ENCODE data around the gene SSR4.

The SSR4 gene

DNA sequence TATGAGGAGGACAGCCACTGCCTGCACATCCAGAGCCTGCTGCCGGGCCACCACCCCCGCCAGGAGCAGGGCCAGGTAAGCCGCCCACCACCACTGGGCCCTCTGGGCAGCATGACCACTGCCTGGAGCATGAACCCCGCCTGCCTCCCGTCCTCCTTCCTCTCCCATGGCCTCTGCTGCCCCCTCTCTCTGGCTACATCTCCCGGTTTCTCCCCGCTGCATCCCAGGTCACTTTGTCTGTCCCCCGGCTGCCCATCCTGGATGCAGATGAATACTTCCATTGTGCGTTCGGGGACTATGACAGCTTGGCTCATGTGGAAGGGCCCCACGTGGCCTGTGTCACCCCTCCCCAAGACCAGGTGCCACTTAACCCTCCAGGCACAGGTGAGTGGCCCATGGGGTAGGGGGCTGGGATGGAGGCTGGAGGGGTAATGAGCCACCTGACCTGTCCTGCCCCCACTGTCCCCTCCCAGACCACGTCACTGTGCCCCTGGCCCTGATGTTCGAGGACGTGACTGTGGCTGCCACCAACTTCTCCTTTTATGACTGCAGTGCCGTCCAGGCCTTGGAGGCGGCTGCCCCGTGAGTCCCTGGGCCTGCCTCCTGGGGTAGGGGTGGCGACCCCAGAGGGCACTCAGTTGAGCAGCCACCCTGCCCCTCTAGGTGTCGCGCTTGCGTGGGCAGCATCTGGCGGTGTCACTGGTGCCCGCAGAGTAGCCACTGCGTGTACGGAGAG, 24.4 kb upstream of the SSR4 start:
- no peak for DNase-seq (ENCODE audit: low read depth)

DNA sequence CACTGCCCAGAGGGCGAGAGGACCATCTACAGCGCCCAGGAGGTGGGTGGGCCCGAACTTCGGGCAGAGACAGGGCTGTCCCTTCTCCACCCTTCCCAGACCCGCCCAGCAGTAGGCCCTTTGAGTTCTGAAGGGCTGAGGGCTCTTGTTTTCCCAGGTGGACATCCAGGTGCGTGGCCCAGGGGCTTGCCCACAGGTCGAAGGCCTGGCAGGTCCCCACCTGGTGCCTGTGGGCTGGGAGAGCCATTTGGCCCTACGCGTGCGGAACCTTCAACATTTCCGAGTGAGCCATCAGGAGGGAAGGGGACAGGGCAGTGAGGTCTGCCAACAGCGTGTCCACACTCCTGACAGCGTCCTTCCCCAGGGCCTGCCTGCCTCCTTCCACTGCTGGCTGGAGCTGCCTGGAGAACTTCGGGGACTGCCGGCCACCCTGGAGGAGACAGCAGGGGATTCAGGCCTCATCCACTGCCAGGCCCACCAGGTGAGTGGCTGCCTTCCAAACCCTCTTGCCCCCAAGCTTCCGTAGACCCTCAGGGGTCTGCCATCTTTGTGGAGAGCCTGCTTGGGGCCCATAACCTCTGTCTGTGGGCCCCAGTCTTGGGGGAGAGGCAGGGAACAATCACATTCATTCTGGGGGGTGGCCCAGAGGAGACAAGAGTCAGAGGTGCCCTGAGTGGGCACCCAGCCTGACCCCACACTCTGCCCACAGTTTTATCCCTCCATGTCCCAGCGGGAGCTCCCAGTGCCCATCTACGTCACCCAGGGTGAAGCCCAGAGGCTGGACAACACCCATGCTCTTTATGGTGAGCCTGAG, 23.7 kb upstream of the SSR4 start:
- DNase-seq (ENCODE audit: low read depth), result no peak

DNA sequence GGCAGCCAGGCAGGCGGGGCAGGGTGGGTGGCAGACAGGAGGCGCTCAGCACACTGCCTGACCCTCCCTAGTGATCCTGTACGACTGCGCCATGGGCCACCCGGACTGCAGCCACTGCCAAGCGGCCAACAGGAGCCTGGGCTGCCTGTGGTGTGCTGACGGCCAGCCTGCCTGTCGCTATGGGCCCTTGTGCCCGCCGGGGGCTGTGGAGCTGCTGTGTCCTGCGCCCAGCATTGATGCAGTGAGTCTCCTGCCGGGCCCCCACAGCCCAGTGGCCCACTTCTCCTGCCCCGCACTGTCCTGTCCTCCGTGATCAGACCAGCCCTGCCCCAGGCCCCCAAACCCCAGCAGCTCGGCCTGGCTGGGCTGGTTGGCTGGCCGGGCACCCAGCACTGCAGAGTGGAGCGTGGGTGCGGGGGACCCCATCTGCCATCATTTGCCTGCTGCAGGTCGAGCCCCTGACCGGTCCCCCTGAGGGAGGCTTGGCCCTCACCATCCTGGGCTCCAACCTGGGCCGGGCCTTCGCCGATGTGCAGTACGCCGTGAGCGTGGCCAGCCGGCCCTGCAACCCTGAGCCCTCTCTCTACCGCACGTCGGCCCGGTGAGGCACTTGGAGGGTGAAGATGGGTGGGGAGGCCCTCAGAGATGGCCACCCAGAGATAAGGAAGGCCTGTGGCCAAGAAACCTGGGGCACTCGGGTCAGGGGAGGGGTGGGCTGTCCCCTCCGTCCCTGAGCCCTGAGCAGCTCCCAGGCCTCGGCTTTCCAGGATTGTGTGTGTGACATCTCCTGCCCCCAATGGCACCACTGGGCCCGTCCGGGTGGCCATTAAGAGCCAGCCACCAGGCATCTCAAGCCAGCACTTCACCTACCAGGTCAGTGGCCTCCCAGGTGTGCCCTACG, 22.8 kb upstream of the SSR4 start:
- DNase-seq (ENCODE audit: low read depth), result no peak

DNA sequence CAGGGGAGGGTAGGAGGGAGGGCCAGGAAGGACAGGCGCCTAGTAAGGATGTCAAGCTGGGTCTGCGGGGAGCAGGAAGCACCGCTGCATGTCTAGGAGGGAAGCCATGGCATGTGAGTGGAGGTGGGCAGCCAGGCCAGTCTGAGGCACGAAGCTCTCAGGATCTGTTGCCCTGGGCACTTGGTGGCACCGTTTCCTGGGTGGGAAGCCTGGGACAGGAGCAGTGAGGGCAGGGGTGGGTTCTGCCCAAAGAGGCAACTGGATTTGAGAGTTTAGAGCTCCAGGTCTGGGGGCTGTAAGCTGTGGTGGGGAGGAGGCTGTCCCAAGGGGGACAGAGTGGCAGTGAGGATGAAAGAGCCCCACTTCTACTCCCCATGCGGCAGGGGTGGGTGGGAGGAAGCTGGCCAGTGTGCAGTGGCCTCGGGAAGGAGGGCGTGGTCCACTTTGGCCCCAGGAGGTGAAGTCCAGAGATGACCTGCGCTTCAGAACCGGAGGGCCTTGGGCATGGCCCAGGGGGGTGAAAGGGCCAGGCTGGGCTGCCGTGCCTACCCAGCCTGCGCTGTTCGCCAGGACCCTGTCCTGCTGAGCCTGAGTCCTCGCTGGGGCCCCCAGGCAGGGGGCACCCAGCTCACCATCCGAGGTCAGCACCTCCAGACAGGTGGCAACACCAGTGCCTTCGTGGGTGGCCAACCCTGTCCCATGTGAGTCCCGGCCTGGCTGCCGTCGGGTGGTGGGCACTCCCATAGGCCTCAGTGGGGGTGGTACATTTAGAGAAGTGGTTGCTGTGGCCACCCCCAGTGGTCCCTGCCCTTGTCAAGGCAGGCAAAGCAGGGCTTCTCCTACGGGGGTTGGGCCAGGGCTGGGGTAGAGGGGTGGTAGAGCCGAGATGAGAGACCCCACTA, 21.9 kb upstream of the SSR4 start:
- DNase-seq (ENCODE audit: low read depth), result no peak

- DNase-seq (ENCODE audit: low read depth), result no peak
These were observed 21.3 kb upstream of the SSR4 start for GRCh38 chrX:153773218-153773611.

DNA sequence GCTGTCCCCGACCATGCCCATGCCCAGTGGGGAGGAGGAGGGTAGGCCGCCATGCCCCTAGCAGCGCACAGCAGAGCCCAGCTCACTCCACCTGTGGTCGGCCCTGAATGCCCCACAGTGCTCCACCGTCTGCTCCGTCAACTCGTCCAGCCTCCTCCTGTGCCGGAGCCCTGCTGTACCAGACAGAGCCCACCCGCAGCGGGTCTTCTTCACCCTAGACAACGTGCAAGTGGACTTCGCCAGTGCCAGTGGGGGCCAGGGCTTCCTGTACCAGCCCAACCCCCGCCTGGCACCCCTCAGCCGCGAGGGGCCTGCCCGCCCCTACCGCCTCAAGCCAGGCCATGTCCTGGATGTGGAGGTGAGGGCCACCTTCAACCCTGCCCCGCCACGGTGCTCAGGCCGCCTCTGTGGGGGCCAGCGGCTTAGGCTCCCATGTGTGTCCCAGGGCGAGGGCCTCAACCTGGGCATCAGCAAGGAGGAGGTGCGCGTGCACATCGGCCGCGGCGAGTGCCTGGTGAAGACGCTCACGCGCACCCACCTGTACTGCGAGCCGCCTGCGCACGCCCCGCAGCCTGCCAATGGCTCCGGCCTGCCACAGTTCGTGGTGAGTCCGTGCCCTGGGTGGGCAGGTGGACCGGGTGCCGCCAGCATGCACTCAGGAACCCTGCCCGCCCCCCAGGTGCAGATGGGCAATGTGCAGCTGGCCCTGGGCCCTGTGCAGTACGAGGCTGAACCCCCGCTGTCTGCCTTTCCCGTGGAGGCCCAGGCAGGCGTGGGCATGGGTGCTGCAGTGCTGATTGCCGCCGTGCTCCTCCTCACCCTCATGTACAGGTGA, 20.5 kb upstream of the SSR4 start:
- DNase-seq (ENCODE audit: low read depth), result no peak

- no peak for DNase-seq (ENCODE audit: low read depth)
These were observed 19.7 kb upstream of the SSR4 start for GRCh38 chrX:153774576-153775292.

- DNase-seq (ENCODE audit: low read depth), result no peak
These were observed 19.0 kb upstream of the SSR4 start for GRCh38 chrX:153775293-153776119.

DNA sequence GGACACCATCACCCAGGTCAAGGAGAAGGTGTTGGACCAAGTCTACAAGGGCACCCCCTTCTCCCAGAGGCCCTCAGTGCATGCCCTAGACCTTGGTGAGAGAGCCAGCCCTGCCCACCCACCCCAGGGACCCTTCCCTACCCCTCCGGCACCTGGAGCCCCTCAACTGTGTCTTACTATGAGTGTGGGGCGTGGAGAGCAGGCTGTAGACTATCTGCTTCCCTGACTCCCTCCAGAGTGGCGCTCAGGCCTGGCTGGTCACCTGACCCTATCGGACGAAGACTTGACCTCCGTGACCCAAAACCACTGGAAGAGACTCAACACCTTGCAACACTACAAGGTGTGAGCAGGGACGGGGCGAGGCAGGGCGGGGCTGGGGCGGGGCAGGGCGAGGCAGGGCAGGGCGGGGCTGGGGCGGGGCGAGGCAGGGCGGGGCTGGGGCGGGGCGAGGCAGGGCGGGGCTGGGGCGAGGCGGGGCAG, 18.3 kb upstream of the SSR4 start:
- DNase-seq (ENCODE audit: low read depth), result no peak

GRCh38 chrX:153776611-153777045, 17.8 kb upstream of the SSR4 start:
- DNase-seq (ENCODE audit: low read depth), result no peak

GRCh38 chrX:153777261-153778090, 17.0 kb upstream of the SSR4 start:
- DNase-seq (ENCODE audit: low read depth), result no peak

GRCh38 chrX:153778181-153778580, 16.3 kb upstream of the SSR4 start:
- DNase-seq (ENCODE audit: low read depth), result no peak

- no peak for DNase-seq (ENCODE audit: low read depth)
These were observed 15.8 kb upstream of the SSR4 start for GRCh38 chrX:153778684-153779101.

- no peak for DNase-seq (ENCODE audit: low read depth)
These were observed 14.4 kb upstream of the SSR4 start for GRCh38 chrX:153779891-153780677.

DNA sequence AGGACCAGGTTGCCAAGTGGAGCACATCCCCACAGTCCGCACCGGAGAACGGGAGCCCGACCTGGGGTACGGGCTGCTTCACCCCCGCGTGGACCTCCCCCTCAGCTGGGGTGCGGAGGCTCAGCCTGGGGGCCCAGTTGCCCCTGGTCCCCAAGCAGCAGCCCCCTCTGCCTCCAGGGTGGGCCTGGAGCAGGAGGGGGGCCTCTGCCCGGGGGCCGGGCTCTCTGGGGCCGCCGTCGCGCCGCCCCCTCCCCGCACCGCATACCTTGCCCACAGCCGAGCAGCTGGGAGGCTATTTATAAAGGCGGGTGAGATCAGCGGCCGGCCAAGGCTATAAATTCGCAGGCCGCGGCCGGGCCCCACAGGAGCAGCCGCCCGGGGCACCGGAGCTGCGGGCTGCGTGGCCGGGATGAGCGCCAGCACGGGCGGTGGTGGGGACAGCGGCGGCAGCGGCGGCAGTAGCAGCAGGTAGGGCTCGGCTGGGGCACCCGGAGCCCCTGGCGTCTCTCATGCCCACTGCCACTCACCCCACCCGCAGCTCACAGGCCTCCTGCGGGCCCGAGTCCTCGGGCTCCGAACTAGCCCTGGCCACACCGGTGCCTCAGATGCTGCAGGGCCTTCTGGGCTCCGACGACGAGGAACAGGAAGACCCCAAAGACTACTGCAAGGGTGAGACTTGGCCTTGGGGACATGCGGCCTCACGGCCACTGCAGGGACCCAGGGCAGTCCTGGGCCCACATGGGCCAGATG, 13.6 kb upstream of the SSR4 start, which contains the start of gene SRPK3:
SRPK3 (plus strand) TSS at position 364 of the 750 bp plus-strand sequence; CDS start at position 410, 46 bp downstream.
- no peak for DNase-seq (ENCODE audit: low read depth)

DNA sequence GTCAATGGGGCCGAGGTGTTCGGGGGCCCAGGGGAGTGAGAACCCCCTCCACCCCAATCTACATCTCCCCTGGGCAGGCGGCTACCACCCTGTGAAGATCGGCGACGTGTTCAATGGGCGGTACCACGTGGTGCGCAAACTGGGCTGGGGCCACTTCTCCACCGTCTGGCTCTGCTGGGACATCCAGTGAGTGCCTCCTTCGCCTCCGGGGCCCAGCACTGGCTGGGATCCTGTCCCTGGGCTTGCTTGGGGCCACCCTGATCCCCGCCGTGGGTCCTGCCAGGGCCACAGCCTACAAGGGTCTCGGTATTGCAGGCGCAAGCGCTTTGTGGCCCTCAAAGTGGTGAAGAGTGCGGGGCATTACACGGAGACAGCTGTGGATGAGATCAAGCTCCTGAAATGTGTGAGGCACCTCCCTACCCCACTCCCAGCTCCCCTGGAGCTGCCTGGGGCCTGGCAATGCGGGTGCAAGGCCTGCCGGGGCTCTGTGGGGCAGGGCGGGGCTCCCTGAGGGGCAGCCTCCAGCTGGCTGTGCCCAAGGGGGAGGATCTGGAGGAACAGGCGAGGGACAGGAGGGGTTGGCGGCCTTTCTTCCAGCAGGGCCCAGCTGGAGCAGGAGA, 12.9 kb upstream of the SSR4 start:
- DNase-seq (ENCODE audit: low read depth), result no peak

All from stimulated activated CD8-positive, alpha-beta memory T cell treated with anti-CD3 and anti-CD28 coated beads, Interleukin-4, amount 100 ng/mL, for 24 hours (primary cell).